Mammary epithelial cell (primary cell): ENCODE data around the gene ADRA2A.

Experiments used
- EZH2 ChIP-seq: IDR thresholded peaks from 2 replicates; pipeline ENCODE4 v1.6.1; 2012; ENCODE audit warnings: low read length, inconsistent platforms, borderline replicate concordance
- TF ChIP-seq, protein P1 (sequence below), 2 donors: IDR thresholded peaks in 1 of 2; conservative IDR thresholded peaks in 1 of 2; 2 replicates each; pipeline ENCODE4 v1.5.1; 2011 to 2012; ENCODE audit warnings: inconsistent platforms in 2 of 2, low read length in 2 of 2, mild to moderate bottlenecking in 2 of 2, control low read depth in 1 of 2, low read depth in 1 of 2; ENCODE audit not compliant: insufficient read depth in 1 of 2; ENCODE audit errors: extremely low read depth in 1 of 2

DNA sequence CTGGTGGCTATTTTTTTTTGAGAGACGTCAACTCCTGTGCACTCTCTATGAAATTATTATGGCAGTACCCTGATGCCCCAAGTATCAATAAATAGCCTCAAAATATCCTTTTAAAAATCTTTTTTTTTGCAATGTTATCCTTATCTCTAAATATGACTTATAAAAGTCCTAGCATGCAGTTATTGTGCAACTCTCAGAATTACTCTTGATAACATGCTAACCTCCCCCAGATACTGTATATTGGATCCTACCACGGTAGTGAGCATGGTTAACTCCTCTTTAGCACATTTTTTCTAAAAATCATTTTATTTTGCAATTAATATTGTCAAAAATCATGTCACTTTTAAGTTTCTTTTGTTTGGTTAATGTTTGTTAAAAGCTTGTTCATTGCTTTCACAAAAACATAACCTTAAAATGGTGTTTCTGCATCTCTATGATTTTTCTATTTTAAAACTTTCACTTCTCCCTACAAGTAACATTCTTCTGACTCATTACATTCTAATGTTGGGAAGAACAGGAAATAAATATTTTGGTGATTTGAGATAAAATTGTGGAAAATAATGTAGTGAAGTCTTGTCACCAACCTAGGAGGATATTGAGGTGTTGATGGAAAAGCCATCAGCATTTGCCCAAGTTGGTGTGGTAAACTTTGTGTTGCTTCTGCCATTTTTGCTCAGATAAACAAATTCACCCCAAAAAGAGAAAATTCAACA lies 42.1 kb upstream of the ADRA2A start:
- TF ChIP-seq, protein P1, sequence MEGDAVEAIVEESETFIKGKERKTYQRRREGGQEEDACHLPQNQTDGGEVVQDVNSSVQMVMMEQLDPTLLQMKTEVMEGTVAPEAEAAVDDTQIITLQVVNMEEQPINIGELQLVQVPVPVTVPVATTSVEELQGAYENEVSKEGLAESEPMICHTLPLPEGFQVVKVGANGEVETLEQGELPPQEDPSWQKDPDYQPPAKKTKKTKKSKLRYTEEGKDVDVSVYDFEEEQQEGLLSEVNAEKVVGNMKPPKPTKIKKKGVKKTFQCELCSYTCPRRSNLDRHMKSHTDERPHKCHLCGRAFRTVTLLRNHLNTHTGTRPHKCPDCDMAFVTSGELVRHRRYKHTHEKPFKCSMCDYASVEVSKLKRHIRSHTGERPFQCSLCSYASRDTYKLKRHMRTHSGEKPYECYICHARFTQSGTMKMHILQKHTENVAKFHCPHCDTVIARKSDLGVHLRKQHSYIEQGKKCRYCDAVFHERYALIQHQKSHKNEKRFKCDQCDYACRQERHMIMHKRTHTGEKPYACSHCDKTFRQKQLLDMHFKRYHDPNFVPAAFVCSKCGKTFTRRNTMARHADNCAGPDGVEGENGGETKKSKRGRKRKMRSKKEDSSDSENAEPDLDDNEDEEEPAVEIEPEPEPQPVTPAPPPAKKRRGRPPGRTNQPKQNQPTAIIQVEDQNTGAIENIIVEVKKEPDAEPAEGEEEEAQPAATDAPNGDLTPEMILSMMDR (conservative IDR thresholded peaks at IDR 0.05 in 1 of 2, IDR thresholded peaks at IDR 0.05 in 1 of 2; ENCODE audit: extremely low read depth in 1 of 2, insufficient read depth in 1 of 2, low read depth in 1 of 2, low read length in 2 of 2): no peak
- no peak for TF ChIP-seq EZH2
